ENCODE measurements around the gene OGA.
"Not testable (repeated sequence)": the region's sequence is repeated elsewhere in the genome, so short reads cannot be mapped to it uniquely, and the experiment has no call there.

The OGA gene

DNA sequence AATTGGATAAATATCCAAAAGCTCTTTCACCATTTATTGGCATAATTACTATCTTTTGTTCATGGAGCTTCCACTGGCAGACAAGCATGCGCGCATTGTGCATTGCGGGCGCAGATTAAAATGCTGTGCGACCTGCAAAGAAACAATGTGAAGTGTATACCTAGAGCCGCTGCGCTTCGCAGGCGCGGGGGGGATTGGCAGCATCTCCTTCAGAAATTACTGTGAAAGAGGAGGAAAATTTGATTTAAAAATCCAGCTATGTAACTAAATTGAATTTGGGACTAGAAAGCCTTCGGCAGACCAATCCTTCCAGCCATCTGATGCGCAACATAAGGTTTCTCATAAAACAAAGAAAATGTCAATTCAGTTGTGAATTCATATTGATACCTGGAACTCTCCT is 24.7 kb downstream of the OGA start:
- no peak for DNase-seq

DNA sequence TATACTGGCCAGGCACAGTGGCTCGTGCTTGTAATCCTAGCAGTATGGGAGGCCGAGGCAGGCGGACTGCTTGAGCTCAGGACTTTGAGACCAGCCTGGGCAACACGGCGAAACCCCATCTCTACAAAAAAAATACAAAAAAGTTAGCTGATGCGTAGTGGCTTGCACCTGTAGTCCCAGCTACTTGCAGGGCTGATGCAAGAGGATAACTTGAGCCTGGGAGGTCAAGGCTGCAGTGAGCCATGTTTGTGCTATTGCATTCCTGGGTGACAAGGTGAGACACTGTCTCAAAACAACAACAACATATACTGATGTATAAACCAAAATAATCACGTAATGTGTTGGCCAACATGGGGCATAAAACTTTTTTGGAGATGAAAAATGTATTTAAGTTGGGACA is 28.6 kb downstream of the OGA start:
- DNase-seq: no peak

DNA sequence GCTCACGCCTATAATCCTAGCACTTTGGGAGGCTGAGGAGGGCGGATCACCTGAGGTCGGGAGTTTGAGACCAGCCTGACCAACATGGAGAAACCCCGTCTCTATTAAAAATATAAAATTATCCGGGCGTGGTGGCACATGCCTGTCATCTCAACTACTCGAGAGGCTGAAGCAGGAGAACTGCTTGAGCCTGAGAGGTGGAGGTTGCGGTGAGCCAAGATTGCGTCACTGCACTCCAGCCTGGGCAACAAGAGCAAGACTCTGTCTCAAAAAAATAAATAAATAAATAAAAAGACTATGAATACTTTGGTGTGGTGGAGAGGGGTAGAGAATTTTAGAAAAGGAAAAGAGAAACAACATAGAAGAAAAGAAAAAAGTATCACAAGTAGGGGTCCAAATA is 29.0 kb downstream of the OGA start:
- not testable (repeated sequence) for DNase-seq

DNA sequence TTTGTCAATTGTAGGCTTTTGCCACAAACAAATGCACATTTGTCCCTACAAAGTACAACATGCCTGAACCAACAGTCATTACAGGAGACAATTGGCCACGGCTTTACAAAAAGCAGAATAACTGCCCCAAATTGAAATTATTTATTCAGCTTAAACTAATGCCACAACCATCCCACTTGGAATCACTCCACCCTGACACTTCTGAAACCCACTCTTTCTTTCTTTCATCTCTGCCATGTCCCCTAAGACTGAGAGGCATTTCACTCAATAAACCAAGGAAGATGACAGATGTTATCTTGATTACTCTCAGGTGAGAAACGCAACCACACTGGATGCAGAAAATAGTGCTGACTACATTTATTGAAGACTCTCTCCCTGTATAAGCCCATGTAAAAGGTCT is 32.4 kb downstream of the OGA start:
- no peak for DNase-seq

DNA sequence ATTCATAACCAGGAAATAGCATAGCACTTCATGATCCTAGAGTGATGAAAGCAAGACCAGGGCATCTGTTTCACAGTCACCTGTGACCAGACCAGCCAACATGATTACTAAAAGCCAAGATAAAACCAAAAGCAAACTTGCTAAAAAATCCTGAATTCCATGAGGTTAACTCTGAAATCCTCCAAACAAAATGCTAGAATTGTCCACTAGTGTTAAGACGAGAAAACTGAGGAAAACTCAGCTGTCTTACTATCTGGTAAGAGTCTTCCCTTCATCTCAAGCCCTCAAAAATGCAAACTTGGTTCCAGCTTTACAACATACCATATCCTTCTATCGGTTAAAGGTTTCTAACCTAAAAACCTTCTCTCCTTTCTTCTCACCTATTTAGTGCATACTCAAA is 33.7 kb downstream of the OGA start:
- DNase-seq: no peak

DNA sequence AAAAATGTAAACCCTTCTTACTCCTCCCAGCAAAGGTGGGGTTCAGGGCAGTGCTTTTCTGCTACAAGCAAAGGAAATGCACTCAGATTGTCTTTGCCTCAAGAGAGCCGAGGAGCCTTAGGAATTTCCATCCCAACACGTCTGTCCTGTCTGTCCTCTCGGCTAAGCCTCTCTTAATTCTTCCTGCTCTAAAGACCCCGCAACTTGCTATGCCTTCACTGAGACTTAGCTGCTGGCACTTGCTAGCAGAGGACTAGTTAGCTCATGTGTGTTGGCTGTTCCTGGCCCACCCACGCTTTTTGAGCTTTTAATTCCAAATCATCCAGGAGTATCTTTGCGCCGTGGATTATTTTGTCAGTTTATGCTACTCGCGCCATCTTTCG is 34.5 kb downstream of the OGA start:
- DNase-seq: no peak

DNA sequence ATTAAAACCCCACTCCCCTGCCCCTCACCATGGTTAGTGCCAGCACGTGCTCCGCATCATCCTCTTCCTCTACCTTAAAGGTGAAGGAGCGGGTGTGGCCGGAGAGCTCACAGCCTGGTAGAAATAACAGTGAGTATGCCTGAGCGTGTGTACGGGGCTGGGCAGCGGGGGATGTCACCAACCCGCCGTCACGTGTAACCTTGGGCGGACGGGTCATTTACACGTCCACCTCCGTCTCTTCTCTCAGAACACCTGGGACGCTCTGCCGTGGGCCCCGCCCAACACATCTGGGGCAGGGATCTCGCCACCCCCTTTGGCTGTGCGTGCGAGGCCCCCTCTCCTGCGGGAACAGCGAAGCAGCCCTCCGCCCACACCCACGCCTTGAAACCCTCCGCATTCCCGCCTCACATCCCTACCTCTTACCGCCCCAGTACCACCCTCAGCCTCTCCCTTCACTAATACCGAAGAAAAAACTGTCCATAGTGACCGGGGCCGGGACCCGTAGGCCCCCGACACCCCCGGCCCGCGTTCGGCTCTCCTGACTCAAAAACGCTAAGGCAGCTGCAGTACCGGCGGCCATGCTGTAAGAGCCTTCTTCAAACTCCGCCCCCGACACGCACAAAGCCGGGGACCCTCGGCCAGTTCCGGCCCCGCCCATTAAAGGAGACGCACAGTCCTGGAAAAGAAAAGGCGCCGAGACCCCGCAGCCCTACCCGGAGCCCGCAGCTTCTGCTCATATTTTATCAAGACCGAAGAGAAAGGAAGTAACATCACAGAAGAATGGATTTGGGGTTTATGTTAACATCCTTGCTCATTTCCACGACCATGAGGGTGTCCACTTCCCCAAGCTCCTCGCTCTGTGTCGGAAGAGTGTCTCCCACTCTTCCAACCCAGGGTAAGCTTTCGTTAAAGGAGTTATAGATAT is 35.2 kb downstream of the OGA start, which contains the start of gene NPM3:
Gene NPM3 (minus strand): TSS at position 636 of the 925 bp plus-strand sequence. CDS start 56 bp downstream, at position 580.
- peak; percentile 82 for DNase-seq

DNA sequence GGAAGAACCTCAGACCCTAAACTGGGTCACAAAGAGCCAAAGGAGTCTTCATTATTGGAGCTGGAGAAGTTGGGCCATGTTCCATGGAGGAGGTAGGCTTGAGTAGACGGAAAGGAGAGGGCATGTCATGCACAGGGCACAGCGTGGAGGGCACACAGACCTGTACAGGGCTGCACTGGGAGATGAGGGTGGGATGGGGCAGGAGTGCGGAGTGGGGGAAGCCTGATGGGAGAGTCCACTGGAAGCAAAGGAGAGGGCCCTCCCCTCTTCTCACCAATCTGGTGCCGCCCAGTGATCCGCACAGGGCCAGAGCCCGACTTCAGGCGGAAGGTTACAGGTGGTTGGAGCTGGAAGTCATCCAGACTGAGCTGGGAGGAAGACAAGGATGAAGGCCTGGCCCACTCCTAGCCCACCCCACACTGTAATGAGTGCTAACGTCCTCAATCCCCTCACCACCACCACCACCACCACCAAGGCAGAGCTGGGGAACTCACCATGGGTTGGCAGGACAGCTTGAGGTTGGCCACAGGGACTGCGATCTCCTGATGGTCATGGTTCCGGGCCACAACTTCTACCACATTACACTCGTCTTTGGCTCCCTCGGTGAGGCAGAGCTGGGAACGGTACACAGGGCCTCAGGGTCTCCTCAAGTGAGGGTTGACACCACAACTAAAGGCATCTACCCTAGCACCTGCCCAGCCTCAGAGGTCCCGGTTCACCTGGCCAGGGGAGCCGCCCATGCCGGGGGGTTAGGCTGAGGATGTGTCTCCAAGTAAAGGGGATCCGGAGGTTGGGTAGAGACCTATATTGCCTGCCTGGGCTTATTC is 36.0 kb downstream of the OGA start:
- DNase-seq: no peak

DNA sequence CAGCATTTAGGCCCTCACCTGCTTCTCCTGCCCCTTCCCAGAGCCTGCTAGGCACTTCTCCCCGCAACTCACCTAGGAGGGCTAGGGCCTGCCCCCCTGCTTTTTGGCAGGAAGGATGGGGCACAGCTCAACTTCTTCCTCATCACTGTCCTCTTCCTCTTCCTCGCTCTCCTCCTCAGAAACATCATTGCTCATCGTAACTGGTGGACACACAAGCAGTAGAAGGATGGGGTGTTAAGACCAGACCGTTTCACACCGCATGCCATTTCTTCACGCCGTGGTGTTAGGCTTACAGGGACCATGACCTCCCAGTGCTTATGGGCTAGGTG is 36.6 kb downstream of the OGA start:
- no peak for DNase-seq

DNA sequence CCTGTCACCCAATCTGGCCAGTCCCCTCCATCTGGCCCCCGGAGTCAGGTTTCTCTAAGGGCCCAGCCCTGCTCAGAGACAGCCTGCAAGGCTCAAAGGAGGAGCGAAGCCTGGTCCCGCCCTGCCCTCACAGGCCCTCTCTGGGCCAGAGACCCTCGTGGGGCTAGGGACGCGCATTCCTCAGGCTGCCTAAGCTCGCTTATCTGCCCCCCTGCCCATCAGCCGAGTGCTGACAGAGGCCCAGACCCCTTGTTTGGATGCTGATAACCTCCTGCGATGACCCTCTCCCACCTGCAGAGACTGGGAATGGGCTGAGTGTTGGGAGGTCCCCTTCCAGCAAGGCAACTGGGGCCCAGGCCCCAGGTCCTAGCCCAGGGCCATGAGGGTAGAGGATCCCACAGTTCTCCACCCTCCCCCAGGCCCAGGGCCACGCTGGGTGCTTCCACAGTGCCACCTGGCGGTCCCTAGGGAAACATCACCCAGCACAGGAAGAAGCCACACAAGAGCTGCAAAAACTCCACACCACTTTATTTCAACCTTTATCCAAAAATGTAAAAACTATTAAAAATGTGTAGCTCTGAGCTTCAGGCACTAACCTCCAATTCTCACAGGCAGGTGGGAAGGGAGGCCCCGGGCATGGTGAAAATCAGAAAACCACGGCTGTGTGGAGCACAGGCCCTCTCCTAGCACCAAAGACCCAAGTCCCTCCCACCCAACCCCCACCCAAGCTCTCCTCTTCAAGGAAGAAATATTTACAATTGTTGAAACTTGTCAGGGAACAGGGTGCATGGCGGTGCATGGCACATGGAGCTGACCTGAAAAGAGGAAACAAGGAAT is 37.2 kb downstream of the OGA start:
- DNase-seq: peak; percentile 66

DNA sequence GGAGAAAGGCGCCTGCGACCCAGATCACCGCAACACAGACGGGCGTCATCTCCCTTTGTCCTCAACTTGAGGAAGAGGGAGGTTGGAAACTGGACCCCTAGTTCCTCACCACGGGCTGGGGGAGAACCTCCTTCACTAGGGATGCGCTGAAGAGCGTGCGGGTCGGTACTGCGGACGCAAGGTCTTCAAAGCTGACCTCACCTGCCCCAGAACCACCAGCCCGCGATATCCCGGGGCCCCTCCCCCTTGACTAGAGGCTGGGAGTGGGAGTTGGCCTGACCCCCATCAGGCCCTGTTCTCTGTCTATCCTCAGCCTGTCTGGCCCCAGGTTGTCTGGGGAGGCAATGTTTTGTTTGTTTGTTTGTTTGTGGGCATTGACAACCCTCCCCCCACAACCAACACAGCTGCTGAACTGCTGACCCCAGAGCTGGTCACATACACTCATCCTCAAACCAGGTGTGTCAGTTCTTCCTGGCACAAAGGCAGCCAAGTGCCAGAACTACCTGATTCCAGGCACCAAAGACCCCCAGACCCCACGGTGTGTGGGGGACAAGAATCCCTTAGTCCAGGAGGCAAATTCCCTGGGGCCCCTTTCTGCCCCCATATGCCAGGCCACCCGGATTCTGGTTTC is 37.9 kb downstream of the OGA start:
- DNase-seq: no peak

DNA sequence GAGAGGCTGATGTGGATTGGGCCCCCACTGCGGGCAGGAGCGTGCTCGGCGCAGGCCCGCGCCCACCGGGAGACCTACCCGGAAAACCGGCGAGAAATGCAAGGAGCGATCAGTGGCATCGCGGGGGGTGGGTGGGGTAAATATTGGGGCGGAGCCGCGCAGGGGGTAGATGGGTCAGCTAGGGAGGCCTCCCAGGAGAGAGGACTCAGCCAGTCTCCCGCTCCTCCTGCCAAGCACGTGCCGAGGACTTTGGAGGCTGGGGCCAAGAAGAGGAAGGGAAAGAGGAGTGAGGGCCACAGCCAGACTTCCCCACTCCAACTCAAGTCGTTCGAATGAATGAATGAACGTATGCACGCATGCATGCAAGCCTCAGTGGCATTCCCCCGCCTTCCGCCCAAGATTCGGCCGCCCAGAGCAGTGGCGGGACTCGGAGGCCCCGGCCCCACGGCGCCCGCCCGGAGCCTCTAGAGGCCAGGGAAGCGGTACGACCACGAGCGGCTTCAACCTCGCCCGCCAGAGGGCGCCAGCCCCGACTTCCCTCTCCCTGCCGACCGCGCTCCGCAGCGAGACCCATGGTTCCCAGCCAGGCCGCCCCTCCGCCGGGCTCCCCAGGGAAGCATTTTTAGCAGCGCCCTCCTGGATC is 38.6 kb downstream of the OGA start:
- peak; percentile 78 for DNase-seq

DNA sequence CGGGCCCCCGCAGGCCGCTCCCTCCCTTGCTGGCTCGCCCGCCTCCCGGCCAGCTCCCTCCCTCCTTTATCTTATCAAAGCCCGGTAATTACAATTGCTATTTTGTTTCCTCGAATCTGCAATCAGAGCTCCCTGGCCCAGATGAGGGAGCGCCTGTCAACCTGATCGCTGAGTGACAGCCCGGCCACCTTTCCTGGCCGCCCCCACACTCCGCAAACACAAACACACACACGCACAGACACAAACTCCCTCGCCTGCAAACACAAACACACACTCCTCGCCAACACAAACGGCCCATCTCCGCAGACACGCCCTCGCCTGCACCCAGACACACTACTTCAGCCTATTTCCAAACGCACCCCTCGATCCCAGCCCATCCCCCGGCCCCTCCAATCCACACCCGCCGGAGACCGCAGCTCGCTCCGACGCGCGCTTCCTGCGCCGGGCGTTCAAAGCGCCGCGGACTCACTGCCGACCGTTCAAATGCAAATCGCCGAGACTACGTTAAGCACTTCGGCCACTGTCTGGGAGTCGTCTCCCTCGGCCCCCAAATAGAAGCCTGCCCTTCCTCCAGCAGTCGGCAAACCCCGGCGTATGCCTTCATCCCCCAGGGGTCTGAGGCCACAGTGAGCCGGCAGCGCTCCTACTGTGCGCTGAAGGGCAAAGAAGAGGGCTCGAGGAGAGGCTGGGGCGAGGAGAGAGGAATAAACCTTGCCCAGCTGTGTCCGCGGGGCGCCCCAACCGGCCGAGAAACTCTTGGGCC is 39.3 kb downstream of the OGA start:
- no peak for DNase-seq

DNA sequence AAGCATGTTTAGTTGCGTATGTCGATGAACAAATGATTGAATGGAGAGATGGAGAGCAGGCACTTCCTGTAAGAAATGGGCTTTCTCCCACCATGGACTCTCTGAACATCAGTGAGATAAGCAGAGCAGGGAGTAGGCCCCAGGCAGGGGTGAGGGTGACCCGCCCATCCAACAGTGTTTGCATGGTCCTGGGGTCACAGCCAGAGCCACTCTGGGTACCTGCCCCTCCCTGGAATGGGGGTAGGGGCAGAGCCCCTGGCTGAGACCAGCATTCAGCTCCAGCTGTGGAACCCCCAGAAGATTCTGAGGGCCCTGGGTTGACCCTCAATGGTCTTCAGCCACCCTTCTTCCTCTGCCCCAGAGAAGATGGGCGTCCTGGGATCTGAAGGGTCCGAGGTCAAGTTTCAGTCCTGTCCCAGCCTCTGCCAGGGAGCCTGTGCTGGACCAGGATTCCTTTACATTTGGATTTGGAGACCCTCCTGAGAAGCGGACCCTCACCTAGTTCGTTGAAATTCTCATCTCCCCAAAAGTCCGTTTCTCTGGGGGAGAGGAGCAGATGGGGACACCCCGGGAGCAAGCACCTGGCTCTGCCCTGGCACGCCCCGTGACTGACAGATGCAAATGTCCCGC is 40.0 kb downstream of the OGA start:
- DNase-seq: no peak

DNA sequence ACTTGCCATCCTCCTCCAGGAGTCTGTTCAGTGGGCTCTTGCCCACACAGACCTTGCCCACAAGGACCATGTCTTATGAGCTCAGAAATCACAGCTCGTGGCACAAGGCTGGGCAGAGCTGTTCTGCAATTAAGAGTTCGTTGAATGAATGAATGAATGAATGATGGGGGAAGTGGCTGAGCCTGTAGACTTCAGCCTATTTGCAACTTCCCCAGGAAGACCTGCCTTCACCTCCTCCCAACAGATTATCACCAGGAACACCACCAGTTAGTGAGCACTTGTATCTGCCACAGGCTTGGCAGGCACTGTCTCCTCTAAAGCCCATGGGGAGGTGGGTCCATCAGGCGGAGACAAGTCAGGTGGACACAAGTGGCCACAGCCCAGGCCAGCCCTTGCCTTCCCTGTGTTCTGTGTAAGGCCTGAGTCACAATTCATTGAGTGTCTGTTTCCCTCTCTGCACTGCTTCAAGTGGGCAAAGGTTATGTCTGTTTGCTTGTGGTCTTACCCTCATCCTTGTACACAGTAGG is 40.6 kb downstream of the OGA start:
- DNase-seq: no peak

DNA sequence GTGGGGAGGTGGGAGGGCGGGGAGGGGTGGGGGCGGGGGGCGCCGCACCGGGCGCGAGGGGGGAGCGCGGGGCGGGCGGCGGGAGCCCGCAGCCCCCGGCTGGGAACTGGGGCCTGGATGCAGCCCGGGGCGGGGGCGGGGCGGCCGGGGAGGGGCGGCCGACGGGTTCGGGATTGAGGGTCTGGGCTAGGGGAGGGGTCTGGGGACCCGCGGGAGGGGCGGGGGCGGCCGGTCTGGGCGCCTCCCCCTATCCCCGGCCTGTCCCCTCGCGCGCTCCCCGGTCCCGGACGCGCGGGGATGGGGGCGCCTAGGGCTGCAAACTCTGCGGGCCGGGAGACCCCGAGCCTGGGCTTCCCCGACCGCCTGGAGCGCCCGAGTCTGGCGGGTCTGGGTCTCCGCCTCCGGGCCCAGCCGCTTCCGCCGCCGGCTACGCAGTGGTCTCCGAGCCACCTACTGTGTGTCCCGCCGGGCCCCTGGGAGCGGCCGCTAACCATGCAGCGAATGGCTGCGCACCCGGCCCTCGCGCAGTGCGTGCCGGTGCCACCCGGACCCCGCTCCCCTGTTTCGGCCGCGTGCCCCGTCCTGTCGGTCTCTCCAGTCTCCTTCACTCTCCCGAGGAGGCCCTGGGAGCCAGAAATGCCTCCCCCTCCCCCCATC is 42.0 kb downstream of the OGA start:
- no peak for DNase-seq

DNA sequence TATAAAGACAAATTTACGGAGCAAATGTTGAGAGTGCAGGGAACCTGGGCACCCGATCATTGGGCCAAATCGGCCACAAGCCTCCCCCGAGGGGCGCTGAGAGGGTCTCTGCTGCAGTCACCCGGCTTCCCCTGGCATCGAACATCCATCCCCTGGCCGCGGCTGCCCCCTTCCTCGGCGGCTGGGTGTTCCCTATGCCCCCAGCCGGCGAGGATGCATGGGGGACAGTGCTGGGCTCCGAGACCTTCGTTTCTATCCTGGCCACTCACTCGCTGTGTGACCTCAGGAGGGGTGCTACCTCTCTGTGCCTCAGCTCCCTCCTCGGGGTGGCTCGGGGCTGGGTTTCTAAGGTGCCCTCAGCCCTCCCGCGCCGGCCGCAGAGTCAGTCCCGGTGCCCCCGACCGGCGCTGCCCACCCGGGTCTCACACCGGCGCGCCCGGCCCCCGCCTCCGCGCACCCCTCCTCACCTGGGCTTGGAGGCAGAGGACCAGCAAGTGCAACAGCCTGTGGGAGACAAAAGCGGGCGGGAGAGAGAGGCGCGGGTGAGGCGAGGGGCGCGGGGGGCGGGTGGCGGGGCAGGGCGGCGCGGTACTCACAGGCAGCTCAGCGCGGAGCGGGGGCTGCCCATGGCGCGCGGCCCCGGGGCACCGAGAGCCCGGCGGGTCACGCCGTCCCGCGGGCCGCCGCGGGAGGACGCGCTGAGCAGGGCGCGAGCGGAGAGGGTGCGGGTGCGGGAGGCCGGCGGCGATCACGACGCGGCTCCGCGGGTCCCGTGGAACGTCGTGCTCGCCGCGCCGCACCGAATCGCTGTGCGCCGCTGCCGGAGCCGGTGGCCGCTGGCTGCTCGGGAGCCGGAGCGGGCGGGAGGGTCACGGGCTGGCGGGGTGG is 42.7 kb downstream of the OGA start, which contains the start of gene FGF8:
Gene FGF8 (minus strand): TSS at position 842 of the 888 bp plus-strand sequence. CDS start 214 bp downstream, at position 628.
- no peak for DNase-seq

DNA sequence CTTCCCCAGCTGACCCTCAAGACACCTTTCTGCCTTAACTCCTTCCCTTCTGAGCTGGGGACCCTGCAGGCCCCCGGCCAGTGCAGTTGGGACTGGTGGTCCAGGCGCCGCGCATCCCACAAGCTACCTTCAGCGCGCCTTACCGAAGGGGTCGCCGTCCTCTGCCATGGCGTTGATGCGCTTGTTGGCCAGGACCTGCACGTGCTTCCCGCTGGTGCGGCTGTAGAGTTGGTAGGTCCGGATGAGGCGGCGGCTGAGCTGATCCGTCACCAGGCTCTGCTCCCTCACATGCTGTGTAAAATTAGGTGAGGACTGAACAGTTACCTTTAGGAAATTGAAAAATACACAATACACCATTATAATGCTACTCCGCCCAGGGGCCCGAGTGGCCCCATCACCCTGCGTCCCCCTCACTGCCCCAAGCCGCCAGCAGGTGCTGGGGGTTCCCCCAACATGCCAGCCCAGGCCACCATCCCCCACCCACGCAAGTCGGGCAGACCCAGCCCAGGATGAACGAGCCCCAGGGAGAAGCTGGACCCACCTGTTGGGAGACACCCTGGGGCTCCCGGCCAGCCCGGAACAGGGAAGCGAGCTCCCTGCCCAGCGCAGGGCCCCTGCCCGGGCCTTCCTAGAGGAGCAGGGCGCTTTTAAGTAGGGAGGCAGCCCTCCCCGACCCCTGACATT is 43.5 kb downstream of the OGA start:
- no peak for DNase-seq

Measured in activated T-cell treated with anti-CD3 and anti-CD28 coated beads for 4 hours (primary cell).